ENCODE data around the gene ERAP2.

The ERAP2 gene

DNA sequence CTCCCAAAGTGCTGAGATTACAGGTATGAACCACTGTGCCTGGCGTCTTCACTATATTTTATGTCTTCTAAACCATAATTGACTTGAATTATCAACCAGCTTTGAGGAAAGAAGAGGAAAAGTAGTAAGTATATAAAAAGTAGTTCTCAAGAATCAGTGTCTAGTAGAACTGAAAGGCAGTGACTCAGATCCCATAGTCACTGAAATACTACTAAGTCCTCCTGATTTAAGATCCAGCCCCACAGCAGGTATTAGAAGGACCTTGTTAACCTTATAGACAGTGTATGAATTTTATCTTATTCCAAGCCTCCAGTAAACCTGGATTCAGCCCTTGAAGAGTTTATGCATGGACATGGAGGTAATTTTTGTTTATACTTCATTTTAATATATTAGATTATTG, 91.1 kb downstream of the ERAP2 start:
- DNase-seq: no peak

DNA sequence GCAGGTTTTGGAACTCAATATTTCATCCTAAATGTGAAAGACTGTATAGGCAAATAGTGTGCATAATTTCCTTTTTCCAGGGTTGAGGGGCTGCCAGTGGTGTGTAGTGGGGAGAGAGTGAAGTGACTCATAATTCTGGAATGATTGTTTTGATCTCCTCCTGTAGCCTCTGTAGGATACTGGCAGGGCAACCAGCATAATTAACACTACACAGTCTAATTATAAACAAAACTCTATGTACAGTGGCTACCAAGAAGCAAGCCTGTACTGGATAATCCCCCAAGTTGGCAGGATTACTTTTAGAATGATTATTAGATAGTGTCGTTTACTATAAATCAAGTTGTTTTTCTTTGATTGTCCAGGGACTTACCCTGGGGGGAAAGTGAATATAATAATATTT, 91.8 kb downstream of the ERAP2 start:
- peak; percentile 58 for DNase-seq

DNA sequence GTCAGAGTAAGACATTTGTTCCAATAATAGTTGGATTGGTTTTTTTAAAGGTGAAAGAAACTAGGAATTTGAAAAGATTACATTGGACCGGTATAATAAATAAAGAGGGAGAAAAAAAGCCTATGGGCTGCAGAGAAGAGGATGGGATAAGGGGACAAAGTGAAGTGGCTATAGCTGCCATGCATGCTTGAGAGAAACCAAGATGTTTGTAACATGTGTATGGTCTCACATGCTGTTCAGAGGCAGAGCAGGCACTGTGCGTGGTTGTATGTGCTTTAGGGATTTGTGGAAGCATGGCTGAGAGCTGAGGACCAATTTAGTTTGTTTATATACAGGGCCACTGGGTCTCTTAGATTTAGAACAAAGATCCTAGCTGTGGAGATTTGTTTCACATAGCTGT, 92.3 kb downstream of the ERAP2 start:
- DNase-seq: peak; percentile 30

Data from HCEC 1CT (cell line).